HTERT RPE-1 (cell line): Measurements from ENCODE around the gene ATG101.

Source experiments
- in situ Hi-C: fragments of 300-500 bp; cut with MboI; formaldehyde crosslinking; loops from 4 replicates; pipeline ENCODE4 v1.14.3; 2020; ENCODE audit warnings: low sequenced_read_pairs

Gene ATG101

GRCh38 chr12:52079576-52080402 lies 10.0 kb downstream of the ATG101 start, which contains the start of gene SMIM41:
SMIM41 (plus strand) TSS chr12:52079704; CDS start chr12:52079780, 76 bp downstream.
- in situ Hi-C loops: no loop called here

GRCh38 chr12:52080403-52081251 lies 10.8 kb downstream of the ATG101 start:
- in situ Hi-C loops: no loop called here

- in situ Hi-C loops: no loop called here
Measured at GRCh38 chr12:52081263-52081733, 11.5 kb downstream of the ATG101 start.

- in situ Hi-C loops: no loop called here
Measured at GRCh38 chr12:52082026-52082668, 12.4 kb downstream of the ATG101 start.

- in situ Hi-C loops: no loop called here
Measured at GRCh38 chr12:52082669-52082987, 12.8 kb downstream of the ATG101 start.

- in situ Hi-C loops: no loop called here
Measured at GRCh38 chr12:52082988-52083637, 13.3 kb downstream of the ATG101 start.

- in situ Hi-C loops: no loop called here
Measured at GRCh38 chr12:52083638-52083996, 13.8 kb downstream of the ATG101 start.

GRCh38 chr12:52084491-52085231 lies 14.9 kb downstream of the ATG101 start:
- in situ Hi-C loops: no loop called here

GRCh38 chr12:52085682-52086180 lies 16.0 kb downstream of the ATG101 start:
- in situ Hi-C loops: no loop called here

- in situ Hi-C loops: no loop called here
Measured at GRCh38 chr12:52086366-52086765, 16.6 kb downstream of the ATG101 start.

- in situ Hi-C loops: no loop called here
Measured at GRCh38 chr12:52086944-52087835, 17.4 kb downstream of the ATG101 start.

GRCh38 chr12:52087961-52088820 lies 18.4 kb downstream of the ATG101 start:
- in situ Hi-C loops: no loop called here

GRCh38 chr12:52089491-52089890 lies 19.7 kb downstream of the ATG101 start:
- in situ Hi-C loops: no loop called here

GRCh38 chr12:52090291-52090690 lies 20.5 kb downstream of the ATG101 start:
- in situ Hi-C loops: no loop called here

GRCh38 chr12:52091061-52091460 lies 21.3 kb downstream of the ATG101 start:
- in situ Hi-C loops: no loop called here

GRCh38 chr12:52091869-52092268 lies 22.1 kb downstream of the ATG101 start:
- in situ Hi-C loops: no loop called here

GRCh38 chr12:52093346-52093745 lies 23.6 kb downstream of the ATG101 start:
- in situ Hi-C loops: no loop called here
